HEK293 (cell line): ENCODE measurements around the gene SSBP2.

Experiments
- CTCF ChIA-PET: fragments of 350-600 bp; formaldehyde crosslinking; extraction: SDS; loops from one replicate; lab custom pipeline; 2021; ENCODE audit warnings: antibody characterized with exemption; lab: Yijun Ruan, JAX
- POLR2A ChIA-PET: fragments of 300-600 bp; formaldehyde crosslinking; extraction: SDS; loops from one replicate; lab custom pipeline; 2020; ENCODE audit warnings: antibody characterized with exemption, inconsistent platforms; lab: Yijun Ruan, JAX
- H3K27ac ChIP-seq: fragments of 200-500 bp; sonication (Bioruptor generic); 2 replicates; pipeline ENCODE4 v1.5.1; 2014; ENCODE audit warnings: low read depth, low read length, control low read depth, inconsistent platforms; ENCODE audit errors: extremely low read depth
- H3K36me3 ChIP-seq, 2 experiments: fragments of 200-500 bp in 1 of 2; sonication (Bioruptor generic) in 1 of 2; 1 replicate in 1 of 2; 2 replicates in 1 of 2; pipeline ENCODE4 v1.5.1; 2014 to 2017; ENCODE audit warnings: inconsistent platforms in 2 of 2, low read length in 2 of 2; ENCODE audit not compliant: control insufficient read depth in 2 of 2, insufficient read depth in 1 of 2
- H3K4me1 ChIP-seq: fragments of 200-500 bp; sonication (Bioruptor generic); 2 replicates; pipeline ENCODE4 v1.5.1; 2014; ENCODE audit warnings: mild to moderate bottlenecking, low read length, inconsistent platforms; ENCODE audit not compliant: control insufficient read depth, insufficient read depth
- H3K4me3 ChIP-seq: 2 replicates; pipeline ENCODE4 v1.5.1; 2011; ENCODE audit warnings: low read depth, mild to moderate bottlenecking, control low read depth, low read length, moderate library complexity
- H3K9me3 ChIP-seq: fragments of 200-500 bp; sonication (Bioruptor generic); 2 replicates; pipeline ENCODE4 v1.5.1; 2014; ENCODE audit warnings: low read depth, low read length, inconsistent platforms; ENCODE audit not compliant: control insufficient read depth, insufficient read depth
- RBAK ChIP-seq: fragments of 450-650 bp; formaldehyde crosslinking; IDR thresholded peaks from 2 replicates; pipeline ENCODE4 v1.5.1; 2016; ENCODE audit warnings: missing biosample characterization, missing genetic modification characterization
- ZBTB17 ChIP-seq: fragments of 450-650 bp; formaldehyde crosslinking; IDR thresholded peaks from 2 replicates; pipeline ENCODE4 v1.5.1; 2016; ENCODE audit warnings: missing biosample characterization, missing genetic modification characterization
- ZBTB20 ChIP-seq: fragments of 450-650 bp; formaldehyde crosslinking; IDR thresholded peaks from 2 replicates; pipeline ENCODE4 v1.5.1; 2016; ENCODE audit warnings: missing biosample characterization, missing genetic modification characterization
- ZBTB6 ChIP-seq: fragments of 450-650 bp; formaldehyde crosslinking; IDR thresholded peaks from 2 replicates; pipeline ENCODE4 v1.5.1; 2017; ENCODE audit warnings: missing biosample characterization, missing genetic modification characterization
- ZIC2 ChIP-seq: fragments of 450-650 bp; formaldehyde crosslinking; IDR thresholded peaks from 2 replicates; pipeline ENCODE4 v1.5.1; 2016; ENCODE audit warnings: missing biosample characterization, missing genetic modification characterization
- ZNF239 ChIP-seq: fragments of 450-650 bp; formaldehyde crosslinking; IDR thresholded peaks from 2 replicates; pipeline ENCODE4 v1.5.1; 2016; ENCODE audit warnings: missing biosample characterization, missing genetic modification characterization
- ZNF335 ChIP-seq: fragments of 450-650 bp; formaldehyde crosslinking; conservative IDR thresholded peaks from 2 replicates; pipeline ENCODE4 v1.5.1; 2016; ENCODE audit warnings: missing biosample characterization, missing genetic modification characterization
- ZNF501 ChIP-seq: fragments of 450-650 bp; formaldehyde crosslinking; IDR thresholded peaks from 2 replicates; pipeline ENCODE4 v1.5.1; 2016; ENCODE audit warnings: missing biosample characterization, missing genetic modification characterization
- ZNF664 ChIP-seq: fragments of 450-650 bp; formaldehyde crosslinking; IDR thresholded peaks from 2 replicates; pipeline ENCODE4 v1.5.1; 2016; ENCODE audit warnings: missing biosample characterization, missing genetic modification characterization
- TF ChIP-seq, protein P1 (sequence below): fragments of 450-650 bp; formaldehyde crosslinking; IDR thresholded peaks from 2 replicates; pipeline ENCODE4 v1.5.1; 2017; ENCODE audit warnings: missing biosample characterization, missing genetic modification characterization
- TF ChIP-seq, protein P2 (sequence below): fragments of 450-650 bp; formaldehyde crosslinking; IDR thresholded peaks from 2 replicates; pipeline ENCODE4 v1.5.1; 2016; ENCODE audit warnings: missing biosample characterization, missing genetic modification characterization, borderline replicate concordance
- TF ChIP-seq, protein P3 (sequence below): fragments of 450-650 bp; formaldehyde crosslinking; IDR thresholded peaks from 2 replicates; pipeline ENCODE4 v1.5.1; 2016; ENCODE audit warnings: missing biosample characterization, missing genetic modification characterization
- TF ChIP-seq, protein P4 (sequence below): fragments of 450-650 bp; formaldehyde crosslinking; IDR thresholded peaks from 2 replicates; pipeline ENCODE4 v1.5.1; 2016; ENCODE audit warnings: missing biosample characterization, missing genetic modification characterization
- TF ChIP-seq, protein P5 (sequence below): fragments of 450-650 bp; formaldehyde crosslinking; optimal IDR thresholded peaks from 2 replicates; pipeline ENCODE3; 2016; ENCODE audit warnings: missing biosample characterization, mild to moderate bottlenecking, missing genetic modification characterization

Gene SSBP2

GRCh38 chr5:81397176-81397575 lies 353.7 kb downstream of the SSBP2 start:
- Histone ChIP-seq H3K4me3 (no peak overlapping the region), H3K36me3 (no peaks in the 10 kb centered on the region), H3K9me3 (no peaks in the 10 kb centered on the region), H3K27ac (no peak overlapping the region)
- TF ChIP-seq, protein P1, sequence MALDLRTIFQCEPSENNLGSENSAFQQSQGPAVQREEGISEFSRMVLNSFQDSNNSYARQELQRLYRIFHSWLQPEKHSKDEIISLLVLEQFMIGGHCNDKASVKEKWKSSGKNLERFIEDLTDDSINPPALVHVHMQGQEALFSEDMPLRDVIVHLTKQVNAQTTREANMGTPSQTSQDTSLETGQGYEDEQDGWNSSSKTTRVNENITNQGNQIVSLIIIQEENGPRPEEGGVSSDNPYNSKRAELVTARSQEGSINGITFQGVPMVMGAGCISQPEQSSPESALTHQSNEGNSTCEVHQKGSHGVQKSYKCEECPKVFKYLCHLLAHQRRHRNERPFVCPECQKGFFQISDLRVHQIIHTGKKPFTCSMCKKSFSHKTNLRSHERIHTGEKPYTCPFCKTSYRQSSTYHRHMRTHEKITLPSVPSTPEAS, result no peak
- TF ChIP-seq, protein P2, sequence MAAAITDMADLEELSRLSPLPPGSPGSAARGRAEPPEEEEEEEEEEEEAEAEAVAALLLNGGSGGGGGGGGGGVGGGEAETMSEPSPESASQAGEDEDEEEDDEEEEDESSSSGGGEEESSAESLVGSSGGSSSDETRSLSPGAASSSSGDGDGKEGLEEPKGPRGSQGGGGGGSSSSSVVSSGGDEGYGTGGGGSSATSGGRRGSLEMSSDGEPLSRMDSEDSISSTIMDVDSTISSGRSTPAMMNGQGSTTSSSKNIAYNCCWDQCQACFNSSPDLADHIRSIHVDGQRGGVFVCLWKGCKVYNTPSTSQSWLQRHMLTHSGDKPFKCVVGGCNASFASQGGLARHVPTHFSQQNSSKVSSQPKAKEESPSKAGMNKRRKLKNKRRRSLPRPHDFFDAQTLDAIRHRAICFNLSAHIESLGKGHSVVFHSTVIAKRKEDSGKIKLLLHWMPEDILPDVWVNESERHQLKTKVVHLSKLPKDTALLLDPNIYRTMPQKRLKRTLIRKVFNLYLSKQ (tag by site-specific recombination), result no peak
- TF ChIP-seq, protein P3, sequence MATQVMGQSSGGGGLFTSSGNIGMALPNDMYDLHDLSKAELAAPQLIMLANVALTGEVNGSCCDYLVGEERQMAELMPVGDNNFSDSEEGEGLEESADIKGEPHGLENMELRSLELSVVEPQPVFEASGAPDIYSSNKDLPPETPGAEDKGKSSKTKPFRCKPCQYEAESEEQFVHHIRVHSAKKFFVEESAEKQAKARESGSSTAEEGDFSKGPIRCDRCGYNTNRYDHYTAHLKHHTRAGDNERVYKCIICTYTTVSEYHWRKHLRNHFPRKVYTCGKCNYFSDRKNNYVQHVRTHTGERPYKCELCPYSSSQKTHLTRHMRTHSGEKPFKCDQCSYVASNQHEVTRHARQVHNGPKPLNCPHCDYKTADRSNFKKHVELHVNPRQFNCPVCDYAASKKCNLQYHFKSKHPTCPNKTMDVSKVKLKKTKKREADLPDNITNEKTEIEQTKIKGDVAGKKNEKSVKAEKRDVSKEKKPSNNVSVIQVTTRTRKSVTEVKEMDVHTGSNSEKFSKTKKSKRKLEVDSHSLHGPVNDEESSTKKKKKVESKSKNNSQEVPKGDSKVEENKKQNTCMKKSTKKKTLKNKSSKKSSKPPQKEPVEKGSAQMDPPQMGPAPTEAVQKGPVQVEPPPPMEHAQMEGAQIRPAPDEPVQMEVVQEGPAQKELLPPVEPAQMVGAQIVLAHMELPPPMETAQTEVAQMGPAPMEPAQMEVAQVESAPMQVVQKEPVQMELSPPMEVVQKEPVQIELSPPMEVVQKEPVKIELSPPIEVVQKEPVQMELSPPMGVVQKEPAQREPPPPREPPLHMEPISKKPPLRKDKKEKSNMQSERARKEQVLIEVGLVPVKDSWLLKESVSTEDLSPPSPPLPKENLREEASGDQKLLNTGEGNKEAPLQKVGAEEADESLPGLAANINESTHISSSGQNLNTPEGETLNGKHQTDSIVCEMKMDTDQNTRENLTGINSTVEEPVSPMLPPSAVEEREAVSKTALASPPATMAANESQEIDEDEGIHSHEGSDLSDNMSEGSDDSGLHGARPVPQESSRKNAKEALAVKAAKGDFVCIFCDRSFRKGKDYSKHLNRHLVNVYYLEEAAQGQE (tag by site-specific recombination), result no peak
- TF ChIP-seq ZBTB17 (peak; percentile 84), ZNF664 (tag by site-specific recombination) (no peak), ZIC2 (tag by site-specific recombination) (peak; percentile 80)
- TF ChIP-seq, protein P4, sequence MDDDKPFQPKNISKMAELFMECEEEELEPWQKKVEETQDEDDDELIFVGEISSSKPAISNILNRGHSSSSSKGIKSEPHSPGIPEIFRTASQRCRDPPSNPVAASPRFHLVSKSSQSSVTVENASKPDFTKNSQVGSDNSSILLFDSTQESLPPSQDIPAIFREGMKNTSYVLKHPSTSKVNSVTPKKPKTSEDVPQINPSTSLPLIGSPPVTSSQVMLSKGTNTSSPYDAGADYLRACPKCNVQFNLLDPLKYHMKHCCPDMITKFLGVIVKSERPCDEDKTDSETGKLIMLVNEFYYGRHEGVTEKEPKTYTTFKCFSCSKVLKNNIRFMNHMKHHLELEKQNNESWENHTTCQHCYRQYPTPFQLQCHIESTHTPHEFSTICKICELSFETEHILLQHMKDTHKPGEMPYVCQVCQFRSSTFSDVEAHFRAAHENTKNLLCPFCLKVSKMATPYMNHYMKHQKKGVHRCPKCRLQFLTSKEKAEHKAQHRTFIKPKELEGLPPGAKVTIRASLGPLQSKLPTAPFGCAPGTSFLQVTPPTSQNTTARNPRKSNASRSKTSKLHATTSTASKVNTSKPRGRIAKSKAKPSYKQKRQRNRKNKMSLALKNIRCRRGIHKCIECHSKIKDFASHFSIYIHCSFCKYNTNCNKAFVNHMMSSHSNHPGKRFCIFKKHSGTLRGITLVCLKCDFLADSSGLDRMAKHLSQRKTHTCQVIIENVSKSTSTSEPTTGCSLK, result no peak
- TF ChIP-seq, all 188 proteins: peak for 2
- H3K4me1 ChIP-seq, result no peaks in the 10 kb centered on the region
- POLR2A ChIA-PET, result no interaction called here
- CTCF ChIA-PET, result interaction anchor here (0.6 to 0.7 kb wide), 2 partner anchors 86 to 95 kb away, joined by 3 read pairs; partner anchors contain the start of gene ZCCHC9

DNA sequence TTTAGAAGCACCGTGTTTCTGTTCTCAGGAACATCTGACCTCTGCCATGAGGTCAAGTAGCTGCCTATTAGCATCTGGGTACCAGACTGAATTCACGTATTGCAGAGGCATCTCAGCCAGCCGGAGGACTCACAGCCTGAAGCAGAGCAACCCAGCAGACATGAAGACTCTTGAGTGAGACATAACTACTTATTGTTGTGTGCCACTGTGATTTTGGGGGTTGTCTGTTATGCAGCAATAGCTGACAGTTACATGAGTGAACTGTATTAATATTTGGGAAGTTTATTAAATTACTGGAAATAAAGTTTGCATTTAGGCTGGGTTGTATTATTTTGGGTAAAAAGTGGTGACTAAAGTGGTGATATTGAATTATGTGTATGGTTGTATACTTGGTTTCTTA lies 355.6 kb downstream of the SSBP2 start:
- no peaks in the 10 kb centered on the region for H3K9me3 ChIP-seq
- H3K36me3 ChIP-seq, result no peaks in the 10 kb centered on the region
- no peak overlapping the region for H3K4me3 ChIP-seq
- H3K27ac ChIP-seq, result no peak overlapping the region
- TF ChIP-seq ZNF239 (tag by site-specific recombination), result no peak
- peak; percentile 93 for TF ChIP-seq RBAK (tag by site-specific recombination)
- TF ChIP-seq, all 188 proteins: peak for 1
- ChIA-PET CTCF (interaction anchor here (0.7 kb wide), 1 partner anchor 1013 kb away, joined by 3 read pairs; no protein-coding TSS in a partner anchor), POLR2A (no interaction called here)
- no peaks in the 10 kb centered on the region for H3K4me1 ChIP-seq

DNA sequence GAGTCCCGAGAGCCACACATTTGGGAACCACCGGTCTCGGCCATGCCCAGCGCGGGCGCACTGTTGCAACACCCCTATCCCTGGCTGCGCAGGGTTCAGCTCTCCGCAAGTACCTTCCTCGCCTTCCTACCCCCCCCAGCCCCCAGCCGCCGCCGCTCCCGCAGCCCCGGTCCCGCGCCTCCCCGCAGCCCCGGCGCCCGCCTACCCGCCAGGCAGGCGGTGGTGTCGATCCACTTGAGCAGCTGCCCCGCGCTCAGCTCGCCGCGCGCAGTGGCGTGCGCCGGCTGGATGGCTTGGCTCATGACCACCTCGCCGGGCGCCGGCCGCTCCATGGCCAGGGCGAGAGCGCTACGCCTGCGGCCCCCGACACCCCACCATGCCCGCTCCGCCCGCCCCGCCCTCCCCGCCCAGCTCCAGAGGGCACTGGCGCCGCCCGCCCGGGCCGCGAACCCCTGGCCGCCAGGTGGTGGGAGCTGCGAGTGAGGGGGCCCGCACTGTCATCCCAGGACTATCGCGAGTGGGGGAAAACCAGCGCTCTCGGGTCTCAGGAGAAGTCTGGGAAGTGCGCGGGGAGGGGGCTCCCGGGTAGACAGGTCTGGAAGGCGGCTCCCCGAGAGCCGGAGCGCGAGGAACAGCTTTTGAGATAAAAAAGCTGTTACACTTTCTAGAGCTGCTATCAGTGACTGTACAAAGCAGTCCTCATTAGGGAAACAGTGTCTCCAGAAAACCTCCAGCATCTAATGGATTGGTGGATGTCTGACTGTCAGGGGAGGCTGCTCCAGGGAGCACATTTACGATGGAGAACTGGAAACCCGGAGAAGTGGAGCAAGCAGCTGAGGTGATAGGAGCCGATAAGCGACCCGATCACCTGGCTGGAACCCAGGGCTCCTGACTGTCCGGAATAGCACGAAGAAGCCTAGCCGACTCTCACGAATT lies 356.8 kb downstream of the SSBP2 start, which contains the start of gene ACOT12:
Gene ACOT12, minus strand, starts transcription at position 352 of the 936 bp plus-strand sequence. Its CDS starts 20 bp downstream, at position 332.
- Histone ChIP-seq H3K4me1 (no peaks in the 10 kb centered on the region), H3K9me3 (no peaks in the 10 kb centered on the region), H3K4me3 (peak within 1 kb of the TSS; percentile 15), H3K36me3 (no peaks in the 10 kb centered on the region), H3K27ac (no peak within 1 kb of the TSS)
- CTCF ChIA-PET, result interaction anchor here (0.7 to 1.2 kb wide), 4 partner anchors 32 to 1012 kb away, joined by 3 read pairs; no protein-coding TSS in a partner anchor
- POLR2A ChIA-PET, result no interaction called here
- TF ChIP-seq ZBTB20 (peak; percentile 43; the same call in 1 of the 2 replicates), ZNF335 (tag by site-specific recombination) (0 out of 2 replicates have a peak, but pooled peaks have one; percentile 1), ZNF501 (tag by site-specific recombination) (no peak), ZBTB6 (tag by site-specific recombination) (peak; percentile 91)
- TF ChIP-seq, protein P5, sequence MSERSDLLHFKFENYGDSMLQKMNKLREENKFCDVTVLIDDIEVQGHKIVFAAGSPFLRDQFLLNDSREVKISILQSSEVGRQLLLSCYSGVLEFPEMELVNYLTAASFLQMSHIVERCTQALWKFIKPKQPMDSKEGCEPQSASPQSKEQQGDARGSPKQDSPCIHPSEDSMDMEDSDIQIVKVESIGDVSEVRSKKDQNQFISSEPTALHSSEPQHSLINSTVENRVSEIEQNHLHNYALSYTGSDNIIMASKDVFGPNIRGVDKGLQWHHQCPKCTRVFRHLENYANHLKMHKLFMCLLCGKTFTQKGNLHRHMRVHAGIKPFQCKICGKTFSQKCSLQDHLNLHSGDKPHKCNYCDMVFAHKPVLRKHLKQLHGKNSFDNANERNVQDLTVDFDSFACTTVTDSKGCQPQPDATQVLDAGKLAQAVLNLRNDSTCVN, result peak; percentile 50
